ENCODE results near the gene SPDYE4. TPM values are rescaled to one million over a fixed set of nuclear protein-coding genes. Genes with fewer than 3 reads are reported as not detected.

SPDYE4 gene
- total and polyA plus RNA-seq, 2 donors (not counting 1 experiment from before 2014, with no cell fraction given) = not detected

- H3K27me3 ChIP-seq (replicated peaks in 1 of 4; ENCODE audit: control extremely low read depth in 1 of 4, control insufficient read depth in 3 of 4, insufficient read depth in 4 of 4, low read length in 3 of 4) = no peaks in the 10 kb centered on the region
- Mint-ChIP-seq H3K27me3 (peaks cover 21% of the 10 kb centered on the region), H3K4me1 (peaks cover 4% of the 10 kb centered on the region), H3K9me3 (ENCODE audit: insufficient read depth) (no peaks in the 10 kb centered on the region), H3K27ac (no peak overlapping the region), H3K4me3 (no peak overlapping the region)
- no peak overlapping the region for H3K4me3 ChIP-seq (ENCODE audit: control extremely low read depth in 1 of 5, extremely low read depth in 1 of 5, insufficient read depth in 1 of 5, low read depth in 2 of 5, low read length in 4 of 5)
- peak overlapping the region; percentile 27 for H2AFZ ChIP-seq (ENCODE audit: insufficient read depth, low read depth, low read length, poor library complexity, severe bottlenecking)
- DNase-seq (peak; percentile 12), ATAC-seq (ENCODE audit: low read depth) (no peak)
- no peak overlapping the region for H3K9ac ChIP-seq (ENCODE audit: low read length)
- no peaks in the 10 kb centered on the region for H3K36me3 ChIP-seq (replicated peaks in 1 of 2; ENCODE audit: control extremely low read depth in 1 of 2, control insufficient read depth in 1 of 2, extremely low read depth in 1 of 2, insufficient read depth in 2 of 2, low read length in 1 of 2)
- no peaks in the 10 kb centered on the region for H3K79me2 ChIP-seq (ENCODE audit: control insufficient read depth, insufficient read depth, low read length)
- H3K9me3 ChIP-seq (ENCODE audit: control extremely low read depth in 1 of 3, control insufficient read depth in 2 of 3, insufficient read depth in 1 of 3, low read length in 2 of 3) = no peaks in the 10 kb centered on the region
- no peaks in the 10 kb centered on the region for H4K20me1 ChIP-seq (ENCODE audit: control insufficient read depth, insufficient read depth, low read length, poor library complexity, severe bottlenecking)
- no peak overlapping the region for H3K27ac ChIP-seq (ENCODE audit: low read length in 2 of 2)
- ChIA-PET POLR2A (no interaction called here), CTCF (interaction anchor here (1.3 kb wide), 1 partner anchor 316 kb away, joined by 3 read pairs; no protein-coding TSS in a partner anchor)
- intact Hi-C loops (cut with micrococcal nuclease) = no loop called here
- 64% methylated on average over 17 of the region's 23 CpGs for WGBS (ENCODE audit: insufficient coverage)
- H3K4me1 ChIP-seq (ENCODE audit: control insufficient read depth in 2 of 2, insufficient read depth in 2 of 2, low read length in 2 of 2) = no peaks in the 10 kb centered on the region
- no peak for TF ChIP-seq EZH2 (IDR thresholded peaks at IDR 0.05; ENCODE audit: borderline replicate concordance, insufficient read depth, low read depth, low read length, poor library complexity, severe bottlenecking)
- no peak for TF ChIP-seq CTCF (IDR thresholded peaks at IDR 0.05)
- H3K4me2 ChIP-seq (replicated peaks; ENCODE audit: low read depth, low read length, poor library complexity, severe bottlenecking) = no peak overlapping the region
Measured at GRCh38 chr17:8725881-8726876, 32.2 kb downstream of the SPDYE4 start.

- 87% methylated on average over 6 of the region's 7 CpGs for WGBS (ENCODE audit: insufficient coverage)
- no peak overlapping the region for H3K27ac Mint-ChIP-seq
- DNase-seq (no peak), ATAC-seq (ENCODE audit: low read depth) (no peak)
- no peak overlapping the region for H3K4me2 ChIP-seq (replicated peaks; ENCODE audit: low read depth, low read length, poor library complexity, severe bottlenecking)
- no peak overlapping the region for H3K4me3 Mint-ChIP-seq
- no peak overlapping the region for H3K9ac ChIP-seq (ENCODE audit: low read length)
- H3K4me1 Mint-ChIP-seq = peaks cover 4% of the 10 kb centered on the region
- ChIA-PET CTCF (interaction anchor here (0.7 to 1.3 kb wide), 2 partner anchors 314 to 738 kb away, joined by 3 read pairs; no protein-coding TSS in a partner anchor), POLR2A (no interaction called here)
- intact Hi-C loops (cut with micrococcal nuclease) = no loop called here
- H3K4me1 ChIP-seq (ENCODE audit: control insufficient read depth in 2 of 2, insufficient read depth in 2 of 2, low read length in 2 of 2) = no peaks in the 10 kb centered on the region
- H3K27me3 ChIP-seq (replicated peaks in 1 of 4; ENCODE audit: control extremely low read depth in 1 of 4, control insufficient read depth in 3 of 4, insufficient read depth in 4 of 4, low read length in 3 of 4) = no peaks in the 10 kb centered on the region
- H3K27ac ChIP-seq (ENCODE audit: low read length in 2 of 2) = no peak overlapping the region
- H3K4me3 ChIP-seq (ENCODE audit: control extremely low read depth in 1 of 5, extremely low read depth in 1 of 5, insufficient read depth in 1 of 5, low read depth in 2 of 5, low read length in 4 of 5) = no peak overlapping the region
- no peaks in the 10 kb centered on the region for H3K9me3 Mint-ChIP-seq (ENCODE audit: insufficient read depth)
- no peaks in the 10 kb centered on the region for H3K79me2 ChIP-seq (ENCODE audit: control insufficient read depth, insufficient read depth, low read length)
- no peak overlapping the region for H2AFZ ChIP-seq (ENCODE audit: insufficient read depth, low read depth, low read length, poor library complexity, severe bottlenecking)
- no peaks in the 10 kb centered on the region for H3K36me3 ChIP-seq (replicated peaks in 1 of 2; ENCODE audit: control extremely low read depth in 1 of 2, control insufficient read depth in 1 of 2, extremely low read depth in 1 of 2, insufficient read depth in 2 of 2, low read length in 1 of 2)
- H3K27me3 Mint-ChIP-seq = peaks cover 18% of the 10 kb centered on the region
- no peak for TF ChIP-seq EZH2 (IDR thresholded peaks at IDR 0.05; ENCODE audit: borderline replicate concordance, insufficient read depth, low read depth, low read length, poor library complexity, severe bottlenecking)
- TF ChIP-seq CTCF (IDR thresholded peaks at IDR 0.05) = no peak
- H4K20me1 ChIP-seq (ENCODE audit: control insufficient read depth, insufficient read depth, low read length, poor library complexity, severe bottlenecking) = no peaks in the 10 kb centered on the region
- H3K9me3 ChIP-seq (ENCODE audit: control extremely low read depth in 1 of 3, control insufficient read depth in 2 of 3, insufficient read depth in 1 of 3, low read length in 2 of 3) = no peaks in the 10 kb centered on the region
Measured at GRCh38 chr17:8724451-8724850, 33.9 kb downstream of the SPDYE4 start.
